ENCODE measurements around the gene PRSS27. TPM values are rescaled to one million over a fixed set of nuclear protein-coding genes. Genes with fewer than 3 reads are reported as not detected.

PRSS27 gene
- total and polyA plus RNA-seq, 2 of the 4 experiments (the other 2 are of a cell fraction) = under 0.01 to 0.58 TPM

- peaks cover 45% of the 10 kb centered on the region for H3K36me3 ChIP-seq (ENCODE audit: control insufficient read depth, insufficient read depth, low read length)
- in situ Hi-C loops (cut with MboI; ENCODE audit: low sequenced_read_pairs) = no loop called here
- intact Hi-C loops (cut with micrococcal nuclease) = no loop called here
- ATAC-seq (ENCODE audit: low read depth) (no peak), DNase-seq (no peak)
- H3K79me1 ChIP-seq (ENCODE audit: low read depth in 1 of 2, low read length in 2 of 2) = peaks cover 0 to 8% of the 10 kb centered on the region in 2 experiments; a peak in 2 of 4 replicates
- no peak for TF ChIP-seq NFE2L2 (IDR thresholded peaks at IDR 0.05; ENCODE audit: low read depth, low read length)
- TF ChIP-seq RAD21 (IDR thresholded peaks at IDR 0.05; ENCODE audit: low read length) = no peak
- no peak for TF ChIP-seq USF2 (IDR thresholded peaks at IDR 0.05; ENCODE audit: low read depth, low read length)
- TF ChIP-seq FOS (IDR thresholded peaks at IDR 0.05; ENCODE audit: low read depth, low read length) = no peak
- no peak for TF ChIP-seq CEBPB (IDR thresholded peaks at IDR 0.05; ENCODE audit: low read depth, low read length)
- no peak overlapping the region for H3K14ac ChIP-seq (replicated peaks; ENCODE audit: low read depth, low read length)
- no peaks in the 10 kb centered on the region for H3K4me1 ChIP-seq (ENCODE audit: control insufficient read depth, insufficient read depth, low read length)
- no peak overlapping the region for H3K18ac ChIP-seq (ENCODE audit: low read depth, low read length)
- no peak overlapping the region for H4K91ac ChIP-seq (ENCODE audit: insufficient read depth, low read depth, low read length)
- peaks cover 3% of the 10 kb centered on the region for H4K20me1 ChIP-seq (ENCODE audit: insufficient read depth, low read length)
- H2BK120ac ChIP-seq (ENCODE audit: low read depth, low read length) = no peak overlapping the region
- no peak overlapping the region for H2AFZ ChIP-seq (replicated peaks; ENCODE audit: low read length, poor library complexity)
- no peak overlapping the region for H2AK5ac ChIP-seq (ENCODE audit: low read depth, low read length)
- no peaks in the 10 kb centered on the region; the same call in 1 of the 2 replicates for H3K9me1 ChIP-seq (ENCODE audit: insufficient read depth, low read length)
- no peak overlapping the region for H3K4me2 ChIP-seq (ENCODE audit: low read depth, low read length)
- no peak overlapping the region for H3K23ac ChIP-seq (ENCODE audit: low read depth, low read length)
- no peak overlapping the region for H2BK20ac ChIP-seq (ENCODE audit: low read depth, low read length)
- H2BK5ac ChIP-seq (ENCODE audit: low read depth, low read length, poor library complexity, severe bottlenecking) = no peak overlapping the region
- no peaks in the 10 kb centered on the region for H3K9me3 ChIP-seq (ENCODE audit: control insufficient read depth, insufficient read depth, low read length)
- ChIA-PET POLR2A (ENCODE audit: unreplicated experiment) (no interaction called here), CTCF (no interaction called here)
- no peak overlapping the region for H2BK15ac ChIP-seq (ENCODE audit: low read depth, low read length)
- no peak overlapping the region for H4K8ac ChIP-seq (ENCODE audit: low read depth in 2 of 2, low read length in 2 of 2)
- H2AK9ac ChIP-seq (replicated peaks; ENCODE audit: low read depth, low read length, poor library complexity) = peak overlapping the region; percentile 55
- dilution Hi-C loops (cut with HindIII; ENCODE audit: low sequenced_read_pairs, unreplicated experiment) = no loop called here
- H3K27ac ChIP-seq (ENCODE audit: insufficient read depth, low read length) = no peak overlapping the region
- H3K4me3 ChIP-seq (ENCODE audit: insufficient read depth, low read depth, low read length) = no peak overlapping the region
- H3K56ac ChIP-seq (ENCODE audit: extremely low read depth, insufficient read depth, low read length) = no peak overlapping the region
- H3K9ac ChIP-seq (ENCODE audit: low read depth, low read length) = no peak overlapping the region
- H3K4ac ChIP-seq (ENCODE audit: low read depth, low read length) = no peak overlapping the region
- 100% methylated on average over 2 of the region's 17 CpGs; no CpG with 5 or more reads in 1 of the 2 experiments for WGBS, 2 experiments (ENCODE audit: extremely low coverage in 2 of 2, insufficient read length in 1 of 2)
- H3K27me3 ChIP-seq (ENCODE audit: control insufficient read depth, insufficient read depth, low read length) = no peaks in the 10 kb centered on the region
- BruUV-seq (replicated peaks) = no TSS peak
- no peak overlapping the region for H4K5ac ChIP-seq (ENCODE audit: low read depth, low read length)
These were observed 13.9 kb downstream of the PRSS27 start for GRCh38 chr16:2706085-2706484.
